Activated CD8-positive, alpha-beta memory T cell treated with anti-CD3 and anti-CD28 coated beads for 36 hours (primary cell): ENCODE measurements around the gene WASL. TPM values are rescaled to one million over a fixed set of nuclear protein-coding genes. Genes with fewer than 3 reads are reported as not detected.

Source experiments
- CTCF ChIA-PET: fragments of 350-600 bp; sonication (Branson Sonifier 250); formaldehyde crosslinking; loops from one replicate; lab custom pipeline; 2021; ENCODE audit warnings: antibody characterized with exemption; lab: Charles Lee
- POLR2A ChIA-PET: fragments of 350-600 bp; sonication (Branson Sonifier 250); formaldehyde crosslinking; loops from one replicate; lab custom pipeline; 2021; ENCODE audit warnings: antibody characterized with exemption; lab: Charles Lee
- total RNA-seq, 2 experiments: library from RNA; stranded (reverse); gene quantifications; one replicate each; pipeline ENCODE4 v1.2.3, GENCODE V29; 2021

Gene WASL
- total RNA-seq, 2 experiments from 2014 or later, result 5.7 to 6.4 TPM

GRCh38 chr7:123715198-123715597 is 33.6 kb downstream of the WASL start:
- POLR2A ChIA-PET, result no interaction called here
- CTCF ChIA-PET, result no interaction called here

GRCh38 chr7:123714296-123715080 is 34.3 kb downstream of the WASL start:
- ChIA-PET POLR2A (no interaction called here), CTCF (no interaction called here)

- ChIA-PET POLR2A (interaction anchor here (0.7 kb wide), 1 partner anchor 36 kb away, joined by 4 read pairs; the partner anchor contains the start of gene WASL), CTCF (interaction anchor here (1.0 to 1.2 kb wide), 2 partner anchors 36 to 85 kb away, joined by 3 read pairs; partner anchors contain the start of gene WASL)
Measured at GRCh38 chr7:123712619-123713018, 36.2 kb downstream of the WASL start.

DNA sequence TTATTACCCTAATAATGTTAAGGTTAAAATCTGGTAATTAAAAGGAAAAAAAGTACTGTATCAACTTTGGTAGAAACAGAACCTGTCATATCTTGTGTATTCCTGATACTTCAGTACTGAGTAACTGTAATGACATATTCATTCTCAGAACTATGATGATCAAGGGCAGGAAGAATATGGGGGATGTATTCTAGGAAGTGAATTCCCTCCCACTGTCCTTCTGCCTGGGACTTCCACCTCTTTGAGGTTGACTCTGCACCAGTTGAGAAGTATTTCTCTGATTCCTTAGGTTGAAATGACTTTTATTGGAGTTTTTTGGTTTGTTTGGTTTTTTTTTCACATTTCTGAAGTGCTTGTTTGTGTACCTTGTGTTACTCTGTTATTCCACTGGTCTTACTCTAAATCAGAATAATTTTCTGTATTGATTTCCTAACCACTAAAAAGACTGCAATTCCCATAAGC is 36.9 kb downstream of the WASL start:
- POLR2A ChIA-PET, result interaction anchor here (0.7 kb wide), 1 partner anchor 37 kb away, joined by 4 read pairs; the partner anchor contains the start of gene WASL
- CTCF ChIA-PET, result interaction anchor here (1.0 to 1.2 kb wide), 2 partner anchors 37 to 86 kb away, joined by 3 read pairs; partner anchors contain the start of gene WASL

DNA sequence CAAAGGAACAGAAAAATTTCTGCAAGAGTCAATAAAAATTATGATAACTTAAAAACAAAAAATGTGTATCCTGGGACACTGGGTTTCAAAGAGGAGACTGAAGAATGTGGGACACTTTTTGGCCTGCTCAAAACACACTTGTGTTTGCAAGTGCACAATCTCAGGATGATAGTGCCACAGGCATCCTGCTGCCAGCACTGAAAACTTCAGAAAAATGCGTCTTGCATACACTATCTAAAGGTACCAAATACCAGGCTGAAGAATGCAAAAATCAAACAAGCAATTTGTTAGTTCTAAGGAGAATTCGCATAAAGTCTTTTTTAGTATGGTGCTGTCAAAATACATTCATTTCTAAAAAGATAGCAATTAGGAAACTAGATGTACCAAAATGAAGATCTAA is 38.1 kb downstream of the WASL start:
- ChIA-PET CTCF (interaction anchor here (0.8 kb wide), 1 partner anchor 9 kb away, joined by 4 read pairs; no protein-coding TSS in a partner anchor), POLR2A (no interaction called here)

DNA sequence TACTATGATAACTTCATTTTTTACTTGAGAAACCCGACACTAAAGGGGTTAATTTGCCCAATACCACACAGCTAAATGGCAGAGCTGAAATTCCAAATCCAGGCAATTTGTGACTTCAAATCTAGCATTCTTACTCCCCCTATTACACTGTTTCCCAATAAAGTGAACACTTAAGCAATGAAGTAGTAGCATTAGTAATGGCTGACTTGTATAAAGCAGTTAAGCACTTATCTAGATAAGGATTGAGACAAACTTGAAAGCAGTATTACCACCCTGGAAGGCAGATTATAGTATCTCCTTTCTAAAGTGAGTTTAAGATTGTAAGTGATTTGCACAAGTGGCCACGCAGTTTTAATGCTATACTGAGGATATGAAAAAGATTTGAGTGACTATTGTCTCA is 39.3 kb downstream of the WASL start:
- ChIA-PET CTCF (interaction anchor here (0.8 kb wide), 1 partner anchor 8 kb away, joined by 4 read pairs; no protein-coding TSS in a partner anchor), POLR2A (no interaction called here)

DNA sequence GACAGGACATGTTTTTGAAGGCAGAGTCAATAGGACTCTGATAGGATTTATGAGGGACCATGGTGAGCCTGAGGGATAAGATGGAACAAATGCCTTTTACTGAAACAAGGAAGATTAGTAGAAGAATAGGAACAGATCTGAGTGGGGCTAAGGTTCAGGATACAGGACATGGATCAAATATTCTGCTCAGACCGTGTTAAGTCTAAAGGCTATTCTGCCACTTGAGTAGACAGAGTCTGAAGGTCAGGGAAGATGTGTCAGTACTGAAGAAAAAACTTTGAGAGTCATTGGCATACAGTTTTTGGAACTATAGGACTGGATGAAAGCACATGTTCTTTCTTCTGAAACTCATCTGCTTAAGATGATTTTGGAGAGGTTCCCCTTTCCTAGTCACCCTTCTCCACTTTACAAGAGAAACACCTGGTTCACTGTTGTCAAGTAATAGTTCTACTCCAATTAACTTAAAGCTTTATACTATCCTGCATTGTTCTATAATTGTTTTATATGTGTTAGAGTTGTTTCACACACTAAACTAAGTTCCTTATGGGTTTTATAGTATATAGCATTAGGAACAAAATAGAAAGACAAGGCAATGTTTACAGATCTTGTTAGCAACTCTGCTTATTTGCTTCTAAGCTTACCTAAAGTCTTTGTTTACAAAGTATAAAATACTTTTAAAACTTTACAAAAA is 43.4 kb downstream of the WASL start:
- ChIA-PET POLR2A (no interaction called here), CTCF (no interaction called here)

- ChIA-PET CTCF (interaction anchor here (0.8 kb wide), 1 partner anchor 169 kb away, joined by 3 read pairs; no protein-coding TSS in a partner anchor), POLR2A (no interaction called here)
Measured at GRCh38 chr7:123695944-123696677, 52.7 kb downstream of the WASL start.

DNA sequence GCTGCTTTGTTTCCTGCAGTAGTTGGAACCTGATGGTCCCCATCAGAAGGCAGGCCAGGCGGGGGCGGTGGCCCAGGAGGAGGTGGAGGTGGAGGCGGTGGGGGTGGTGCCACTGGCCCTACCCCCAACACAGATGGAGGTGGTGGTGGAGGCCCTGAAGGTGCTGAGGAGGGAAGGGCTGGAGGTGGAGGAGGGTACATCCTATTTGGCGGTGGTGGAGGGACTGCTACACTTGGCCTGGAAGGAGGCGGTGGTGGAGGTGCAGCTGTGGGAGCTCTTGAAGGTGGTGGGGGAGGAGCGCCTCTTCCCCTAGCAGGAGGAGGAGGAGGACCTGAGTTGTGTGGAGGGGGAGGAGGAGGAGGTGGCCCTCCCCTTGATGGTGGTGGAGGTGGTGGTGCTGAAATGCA is 56.3 kb downstream of the WASL start:
- ChIA-PET POLR2A (no interaction called here), CTCF (no interaction called here)

GRCh38 chr7:123690550-123690949 is 58.3 kb downstream of the WASL start:
- POLR2A ChIA-PET, result no interaction called here

GRCh38 chr7:123689250-123689649 is 59.6 kb downstream of the WASL start:
- POLR2A ChIA-PET, result no interaction called here
- CTCF ChIA-PET, result no interaction called here

More at GRCh38 chr7:123690550-123690949, 58.3 kb downstream of the WASL start:
- CTCF ChIA-PET, result interaction anchor here (1.5 kb wide), 1 partner anchor 8 kb away, joined by 5 read pairs; no protein-coding TSS in a partner anchor

- POLR2A ChIA-PET, result no interaction called here
Measured at GRCh38 chr7:123687727-123688126, 61.1 kb downstream of the WASL start.

GRCh38 chr7:123687161-123687560 is 61.6 kb downstream of the WASL start:
- CTCF ChIA-PET, result no interaction called here

More at GRCh38 chr7:123687727-123688126, 61.1 kb downstream of the WASL start:
- CTCF ChIA-PET, result no interaction called here

GRCh38 chr7:123682690-123683089 is 66.1 kb downstream of the WASL start:
- ChIA-PET CTCF (interaction anchor here (0.9 kb wide), 1 partner anchor 8 kb away, joined by 5 read pairs; no protein-coding TSS in a partner anchor), POLR2A (no interaction called here)

More at GRCh38 chr7:123687161-123687560, 61.6 kb downstream of the WASL start:
- POLR2A ChIA-PET, result no interaction called here

GRCh38 chr7:123681561-123681960 is 67.2 kb downstream of the WASL start:
- ChIA-PET POLR2A (no interaction called here), CTCF (no interaction called here)

- ChIA-PET CTCF (no interaction called here), POLR2A (no interaction called here)
Measured at GRCh38 chr7:123680580-123680979, 68.2 kb downstream of the WASL start.

DNA sequence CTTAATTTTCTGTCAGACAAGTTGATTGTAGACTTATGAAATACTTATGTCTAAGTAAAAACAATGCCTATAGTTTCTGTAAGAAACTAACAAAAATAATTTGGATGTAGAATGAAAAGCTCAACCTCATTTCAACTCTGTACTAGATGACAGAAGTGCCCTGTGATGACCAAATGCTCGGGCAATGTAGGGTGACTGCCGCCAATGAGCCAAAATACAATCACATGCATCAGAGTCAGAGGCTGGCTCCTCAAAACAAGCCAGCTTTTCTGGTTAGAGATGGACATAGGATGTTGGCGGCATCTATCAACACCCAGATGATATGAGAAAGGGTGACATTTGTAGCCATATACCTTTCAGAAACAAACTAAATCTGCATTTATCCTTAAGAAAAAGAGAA is 69.2 kb downstream of the WASL start:
- CTCF ChIA-PET, result interaction anchor here (0.8 kb wide), 1 partner anchor 192 kb away, joined by 3 read pairs; no protein-coding TSS in a partner anchor
- POLR2A ChIA-PET, result no interaction called here

GRCh38 chr7:123677061-123677715 is 71.6 kb downstream of the WASL start:
- POLR2A ChIA-PET, result no interaction called here
- CTCF ChIA-PET, result no interaction called here

DNA sequence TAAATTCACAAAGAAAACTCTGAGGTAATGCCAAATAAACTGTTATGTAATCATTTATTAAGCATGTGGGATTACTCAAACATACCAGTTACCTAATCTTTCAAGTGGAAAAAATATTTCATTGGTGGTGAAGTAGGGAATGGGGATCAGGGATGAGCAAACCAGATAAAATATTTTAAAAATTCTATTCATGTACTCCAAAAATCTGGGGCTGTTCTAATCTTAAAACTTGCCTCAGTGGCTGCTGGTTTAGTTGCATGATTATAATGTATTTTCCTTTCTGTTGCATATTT is 73.7 kb downstream of the WASL start:
- POLR2A ChIA-PET, result no interaction called here
- CTCF ChIA-PET, result no interaction called here
